Tibial nerve (tissue), 4 donors: ENCODE data around the gene TMEM178B.

Experiments
- EP300 ChIP-seq, 2 donors: sonication (generic); formaldehyde crosslinking; IDR thresholded peaks; one replicate each; pipeline ENCODE4 v1.6.1; 2017; ENCODE audit warnings: antibody characterized with exemption in 2 of 2, mild to moderate bottlenecking in 1 of 2
- POLR2A ChIP-seq, 2 donors: fragments of 450-650 bp; IDR thresholded peaks; one replicate each; pipeline ENCODE4 v1.6.1; 2017; ENCODE audit warnings: antibody characterized with exemption in 2 of 2, mild to moderate bottlenecking in 2 of 2, moderate library complexity in 2 of 2
- TF ChIP-seq, protein P1 (sequence below), 5 experiments: fragments of 200-600 bp in 3 of 5; fragments of 450-650 bp in 2 of 5; sonication (generic) in 3 of 5; IDR thresholded peaks; one replicate each; pipeline ENCODE4 v1.5.1; 2016 to 2019; ENCODE audit warnings: antibody characterized with exemption in 5 of 5, mild to moderate bottlenecking in 3 of 5, moderate library complexity in 2 of 5

DNA sequence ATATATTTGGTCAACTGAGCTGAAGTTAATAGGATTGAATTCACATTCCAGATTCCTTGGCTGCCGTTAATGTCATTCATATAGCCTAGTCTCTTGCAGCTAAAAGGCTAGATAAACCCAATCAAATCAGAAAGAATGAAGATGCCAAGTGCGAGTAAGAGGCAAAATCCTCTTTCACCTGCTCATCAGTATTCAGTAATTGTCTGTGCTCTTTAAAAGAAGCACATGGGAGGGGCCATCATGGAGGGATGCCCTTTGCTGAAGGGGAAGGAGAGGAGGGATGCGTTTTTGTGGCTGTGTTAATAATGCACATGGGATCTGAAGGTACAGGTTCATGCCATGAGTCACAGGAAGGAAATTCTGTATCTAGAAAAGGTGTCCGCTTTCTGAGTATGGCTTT lies 232.2 kb downstream of the TMEM178B start:
- TF ChIP-seq, protein P1, sequence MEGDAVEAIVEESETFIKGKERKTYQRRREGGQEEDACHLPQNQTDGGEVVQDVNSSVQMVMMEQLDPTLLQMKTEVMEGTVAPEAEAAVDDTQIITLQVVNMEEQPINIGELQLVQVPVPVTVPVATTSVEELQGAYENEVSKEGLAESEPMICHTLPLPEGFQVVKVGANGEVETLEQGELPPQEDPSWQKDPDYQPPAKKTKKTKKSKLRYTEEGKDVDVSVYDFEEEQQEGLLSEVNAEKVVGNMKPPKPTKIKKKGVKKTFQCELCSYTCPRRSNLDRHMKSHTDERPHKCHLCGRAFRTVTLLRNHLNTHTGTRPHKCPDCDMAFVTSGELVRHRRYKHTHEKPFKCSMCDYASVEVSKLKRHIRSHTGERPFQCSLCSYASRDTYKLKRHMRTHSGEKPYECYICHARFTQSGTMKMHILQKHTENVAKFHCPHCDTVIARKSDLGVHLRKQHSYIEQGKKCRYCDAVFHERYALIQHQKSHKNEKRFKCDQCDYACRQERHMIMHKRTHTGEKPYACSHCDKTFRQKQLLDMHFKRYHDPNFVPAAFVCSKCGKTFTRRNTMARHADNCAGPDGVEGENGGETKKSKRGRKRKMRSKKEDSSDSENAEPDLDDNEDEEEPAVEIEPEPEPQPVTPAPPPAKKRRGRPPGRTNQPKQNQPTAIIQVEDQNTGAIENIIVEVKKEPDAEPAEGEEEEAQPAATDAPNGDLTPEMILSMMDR (IDR thresholded peaks at IDR 0.05), result no peak
- TF ChIP-seq EP300 (IDR thresholded peaks at IDR 0.05) (no peak), POLR2A (IDR thresholded peaks at IDR 0.05) (no peak)
